ENCODE data around the gene ELP4.

Gene ELP4

DNA sequence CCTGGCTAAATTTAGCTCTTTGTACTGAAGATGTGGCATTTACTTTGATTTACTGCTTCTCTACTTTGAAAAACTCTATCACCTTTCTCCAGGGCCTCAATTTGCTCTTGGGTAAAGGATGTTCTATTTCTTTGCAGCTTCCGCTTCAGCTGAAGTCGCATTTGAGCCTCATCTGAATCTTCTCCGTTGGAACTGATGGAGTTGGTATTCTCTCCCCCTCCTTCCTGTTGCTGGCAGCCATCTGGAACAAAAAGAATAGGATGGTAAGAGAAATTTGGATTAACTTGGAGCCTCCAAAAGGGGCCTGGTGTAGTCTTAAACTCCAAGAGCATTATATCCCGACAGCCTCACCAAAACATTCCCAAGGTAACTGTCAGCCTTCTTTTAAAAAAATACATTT lies 285.0 kb downstream of the ELP4 start:
- Histone ChIP-seq H3F3A (ENCODE audit: insufficient read depth, low read length) (no peaks in the 10 kb centered on the region), H3K4me1 (ENCODE audit: insufficient read depth, low read length, severe bottlenecking) (no peaks in the 10 kb centered on the region), H4K20me1 (ENCODE audit: insufficient read depth, low read length) (no peaks in the 10 kb centered on the region), H3K9me3 (ENCODE audit: low read length) (no peaks in the 10 kb centered on the region), H3K27me3 (ENCODE audit: insufficient read depth, low read length) (no peaks in the 10 kb centered on the region), H3K27ac (ENCODE audit: low read depth, low read length, poor library complexity, severe bottlenecking) (no peak overlapping the region), H3K9ac (ENCODE audit: low read length) (no peak overlapping the region), H3K36me3 (ENCODE audit: insufficient read depth, low read length) (no peaks in the 10 kb centered on the region), H3K4me3 (ENCODE audit: low read depth, low read length, poor library complexity, severe bottlenecking) (no peak overlapping the region), H3K79me2 (ENCODE audit: insufficient read depth, low read length) (no peaks in the 10 kb centered on the region), H2AFZ (ENCODE audit: low read length) (no peak overlapping the region), H3K4me2 (ENCODE audit: low read length) (no peak overlapping the region), H3K9me2 (ENCODE audit: low read depth, low read length) (no peaks in the 10 kb centered on the region)
- TF ChIP-seq CTCF (IDR thresholded peaks at IDR 0.05; ENCODE audit: low read length) (no peak), EZH2 (IDR thresholded peaks at IDR 0.05; ENCODE audit: borderline replicate concordance, low read length) (no peak)

DNA sequence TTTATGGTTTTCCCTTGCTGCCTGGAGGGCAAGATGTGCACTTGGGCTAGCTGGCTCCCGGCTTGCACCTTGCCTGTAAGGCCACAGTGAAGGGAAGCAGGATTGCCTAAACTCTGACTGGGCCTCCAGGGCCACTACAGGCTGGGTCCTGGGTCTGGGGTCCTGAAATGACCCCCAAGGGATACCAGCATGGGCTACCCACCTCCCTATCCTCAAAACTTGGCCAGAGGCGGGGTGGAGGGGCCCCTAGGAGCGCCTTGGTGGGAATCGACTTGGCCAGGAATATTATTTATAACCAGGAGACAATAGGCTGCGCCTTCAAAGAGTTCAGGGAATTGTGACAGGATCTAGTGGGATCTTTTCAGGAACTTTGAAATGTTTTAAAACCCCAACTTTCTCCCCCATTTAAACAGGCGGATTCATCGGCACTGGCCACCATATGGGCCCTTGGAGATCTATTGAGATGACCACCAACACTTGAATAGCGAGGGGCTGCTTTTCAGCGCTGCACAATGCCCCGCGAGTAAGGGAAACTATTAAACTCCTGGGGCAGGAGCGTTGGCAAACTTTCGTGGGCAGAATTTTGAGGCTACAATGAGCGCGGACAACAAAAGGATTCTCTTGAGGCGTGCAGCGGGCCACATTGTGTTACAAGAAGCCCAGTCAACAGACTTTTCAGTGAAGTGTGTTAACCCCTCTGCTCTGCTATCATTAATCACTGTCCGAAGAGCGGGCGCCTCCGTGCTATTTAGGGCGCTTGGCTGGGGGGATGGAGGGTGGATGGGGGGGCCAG lies 286.3 kb downstream of the ELP4 start:
- Histone ChIP-seq H3K27me3 (ENCODE audit: insufficient read depth, low read length) (no peaks in the 10 kb centered on the region), H3K4me2 (ENCODE audit: low read length) (no peak overlapping the region), H3F3A (ENCODE audit: insufficient read depth, low read length) (no peaks in the 10 kb centered on the region), H3K9ac (ENCODE audit: low read length) (no peak overlapping the region), H3K36me3 (ENCODE audit: insufficient read depth, low read length) (no peaks in the 10 kb centered on the region), H3K9me3 (ENCODE audit: low read length) (no peaks in the 10 kb centered on the region), H3K27ac (ENCODE audit: low read depth, low read length, poor library complexity, severe bottlenecking) (no peak overlapping the region), H3K9me2 (ENCODE audit: low read depth, low read length) (no peaks in the 10 kb centered on the region), H3K4me3 (ENCODE audit: low read depth, low read length, poor library complexity, severe bottlenecking) (no peak overlapping the region), H3K79me2 (ENCODE audit: insufficient read depth, low read length) (no peaks in the 10 kb centered on the region), H2AFZ (ENCODE audit: low read length) (no peak overlapping the region), H3K4me1 (ENCODE audit: insufficient read depth, low read length, severe bottlenecking) (no peaks in the 10 kb centered on the region), H4K20me1 (ENCODE audit: insufficient read depth, low read length) (no peaks in the 10 kb centered on the region)
- no peak for TF ChIP-seq CTCF (IDR thresholded peaks at IDR 0.05; ENCODE audit: low read length)
- TF ChIP-seq EZH2 (IDR thresholded peaks at IDR 0.05; ENCODE audit: borderline replicate concordance, low read length), result no peak

DNA sequence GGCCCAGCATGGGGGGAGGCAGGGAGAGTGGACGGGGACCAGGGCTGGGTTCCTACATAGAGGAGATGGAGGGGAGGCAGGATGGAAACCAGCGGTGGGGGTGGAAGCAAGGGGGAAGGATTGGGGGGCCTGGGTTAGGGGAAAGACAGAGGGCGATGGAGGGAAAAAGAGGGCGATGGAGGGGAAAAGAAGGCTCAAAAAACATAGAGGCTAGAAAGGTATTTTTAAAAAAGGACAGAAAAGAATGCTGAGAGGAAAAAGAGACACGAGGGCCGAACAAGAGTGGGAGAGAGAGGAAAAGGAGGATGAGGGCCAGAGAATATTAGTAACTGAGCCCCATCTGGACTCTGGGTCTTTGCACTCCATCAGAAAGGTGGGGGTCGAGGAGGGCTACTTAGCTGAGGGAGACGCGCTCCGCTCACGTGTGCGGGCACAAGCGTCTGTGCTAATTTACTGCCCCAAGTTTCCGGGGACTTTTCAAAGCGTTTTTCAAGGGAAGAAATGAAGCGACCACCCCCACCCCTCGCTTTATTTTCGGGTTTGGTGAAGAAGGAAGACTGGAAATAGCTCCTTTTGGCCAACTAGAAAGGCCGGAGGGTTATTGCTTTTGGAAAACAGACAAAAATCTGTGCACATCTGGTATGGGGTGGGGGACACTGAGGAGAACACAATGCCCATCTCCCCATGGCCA lies 287.1 kb downstream of the ELP4 start:
- no peak overlapping the region for H3K4me2 ChIP-seq (ENCODE audit: low read length)
- H3K27me3 ChIP-seq (ENCODE audit: insufficient read depth, low read length), result no peaks in the 10 kb centered on the region
- H3K9me3 ChIP-seq (ENCODE audit: low read length), result no peaks in the 10 kb centered on the region
- no peak for TF ChIP-seq EZH2 (IDR thresholded peaks at IDR 0.05; ENCODE audit: borderline replicate concordance, low read length)
- TF ChIP-seq CTCF (IDR thresholded peaks at IDR 0.05; ENCODE audit: low read length), result no peak
- H3K79me2 ChIP-seq (ENCODE audit: insufficient read depth, low read length), result no peaks in the 10 kb centered on the region
- no peak overlapping the region for H2AFZ ChIP-seq (ENCODE audit: low read length)
- H3K4me1 ChIP-seq (ENCODE audit: insufficient read depth, low read length, severe bottlenecking), result no peaks in the 10 kb centered on the region
- H3K27ac ChIP-seq (ENCODE audit: low read depth, low read length, poor library complexity, severe bottlenecking), result no peak overlapping the region
- H3F3A ChIP-seq (ENCODE audit: insufficient read depth, low read length), result no peaks in the 10 kb centered on the region
- H4K20me1 ChIP-seq (ENCODE audit: insufficient read depth, low read length), result no peaks in the 10 kb centered on the region
- no peaks in the 10 kb centered on the region for H3K36me3 ChIP-seq (ENCODE audit: insufficient read depth, low read length)
- H3K9me2 ChIP-seq (ENCODE audit: low read depth, low read length), result no peaks in the 10 kb centered on the region
- no peak overlapping the region for H3K9ac ChIP-seq (ENCODE audit: low read length)
- H3K4me3 ChIP-seq (ENCODE audit: low read depth, low read length, poor library complexity, severe bottlenecking), result no peak overlapping the region
